Measurements from ENCODE around the gene ADAMTSL1.

The ADAMTSL1 gene

DNA sequence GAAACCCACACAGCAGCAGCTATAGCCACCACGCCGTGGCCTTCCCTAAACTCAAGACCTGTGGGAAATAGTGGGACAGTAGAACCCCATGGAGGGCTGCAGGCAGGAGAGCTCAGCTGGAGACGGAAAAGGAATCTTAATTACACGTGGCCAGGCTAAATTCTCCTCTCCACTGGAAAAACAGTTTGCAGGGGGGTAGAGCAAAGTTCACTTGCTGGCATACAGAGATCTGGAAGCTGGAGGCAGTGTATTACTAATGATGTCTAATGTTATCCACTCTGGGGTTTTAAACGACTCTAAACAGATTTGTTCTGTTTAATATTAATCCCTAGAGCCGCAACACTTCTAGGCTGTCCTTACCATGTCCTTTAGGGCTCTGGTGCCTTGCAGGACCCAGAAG, 302.0 kb downstream of the ADAMTSL1 start:
- no peak for DNase-seq (ENCODE audit: low spot score)

DNA sequence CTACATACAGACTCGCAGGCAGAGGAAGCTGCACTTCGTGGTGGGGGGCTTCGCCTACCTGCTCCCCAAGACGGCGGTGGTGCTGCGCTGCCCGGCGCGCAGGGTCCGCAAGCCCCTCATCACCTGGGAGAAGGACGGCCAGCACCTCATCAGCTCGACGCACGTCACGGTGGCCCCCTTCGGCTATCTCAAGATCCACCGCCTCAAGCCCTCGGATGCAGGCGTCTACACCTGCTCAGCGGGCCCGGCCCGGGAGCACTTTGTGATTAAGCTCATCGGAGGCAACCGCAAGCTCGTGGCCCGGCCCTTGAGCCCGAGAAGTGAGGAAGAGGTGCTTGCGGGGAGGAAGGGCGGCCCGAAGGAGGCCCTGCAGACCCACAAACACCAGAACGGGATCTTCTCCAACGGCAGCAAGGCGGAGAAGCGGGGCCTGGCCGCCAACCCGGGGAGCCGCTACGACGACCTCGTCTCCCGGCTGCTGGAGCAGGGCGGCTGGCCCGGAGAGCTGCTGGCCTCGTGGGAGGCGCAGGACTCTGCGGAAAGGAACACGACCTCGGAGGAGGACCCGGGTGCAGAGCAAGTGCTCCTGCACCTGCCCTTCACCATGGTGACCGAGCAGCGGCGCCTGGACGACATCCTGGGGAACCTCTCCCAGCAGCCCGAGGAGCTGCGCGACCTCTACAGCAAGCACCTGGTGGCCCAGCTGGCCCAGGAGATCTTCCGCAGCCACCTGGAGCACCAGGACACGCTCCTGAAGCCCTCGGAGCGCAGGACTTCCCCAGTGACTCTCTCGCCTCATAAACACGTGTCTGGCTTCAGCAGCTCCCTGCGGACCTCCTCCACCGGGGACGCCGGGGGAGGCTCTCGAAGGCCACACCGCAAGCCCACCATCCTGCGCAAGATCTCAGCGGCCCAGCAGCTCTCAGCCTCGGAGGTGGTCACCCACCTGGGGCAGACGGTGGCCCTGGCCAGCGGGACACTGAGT, 303.2 kb downstream of the ADAMTSL1 start:
- no peak for DNase-seq (ENCODE audit: low spot score)

DNA sequence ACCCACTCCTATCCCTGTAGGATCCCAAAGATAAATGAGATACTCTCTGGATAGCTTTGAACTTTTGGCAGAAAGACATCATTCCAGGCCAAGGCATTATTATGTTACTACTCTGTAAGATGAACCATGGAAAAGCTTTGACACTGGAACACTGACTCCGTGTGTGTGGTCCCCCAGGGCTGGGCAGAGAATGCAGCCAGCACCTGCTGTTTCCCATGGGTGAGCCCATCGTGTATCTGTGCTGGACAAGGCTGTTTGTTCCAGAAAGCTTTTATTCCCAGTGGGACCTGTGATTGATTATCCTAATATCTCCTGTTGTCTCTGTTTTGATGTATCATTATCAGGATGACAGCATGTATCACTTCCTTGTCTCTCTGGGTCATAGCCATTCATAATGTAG, 304.2 kb downstream of the ADAMTSL1 start:
- no peak for DNase-seq (ENCODE audit: low spot score)

DNA sequence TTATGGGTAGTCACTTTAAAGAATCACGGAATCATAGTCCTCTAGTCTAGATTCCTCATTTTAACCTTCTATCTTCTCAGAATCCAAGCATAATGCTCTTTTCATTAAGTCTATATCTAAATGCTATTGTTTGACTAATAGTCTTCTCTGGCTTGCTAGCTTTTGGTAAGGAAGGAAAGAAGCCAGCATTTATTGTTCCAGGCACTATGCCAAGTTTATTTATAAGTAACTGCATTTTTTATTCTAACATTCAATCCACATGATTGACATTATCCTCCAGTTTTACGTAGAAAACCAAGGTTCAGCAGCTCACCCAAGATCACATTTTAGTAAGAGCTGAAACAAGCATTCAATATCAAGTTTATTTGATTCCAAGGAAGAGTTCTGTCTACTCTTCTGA, 304.9 kb downstream of the ADAMTSL1 start:
- DNase-seq (ENCODE audit: low spot score) = no peak

DNA sequence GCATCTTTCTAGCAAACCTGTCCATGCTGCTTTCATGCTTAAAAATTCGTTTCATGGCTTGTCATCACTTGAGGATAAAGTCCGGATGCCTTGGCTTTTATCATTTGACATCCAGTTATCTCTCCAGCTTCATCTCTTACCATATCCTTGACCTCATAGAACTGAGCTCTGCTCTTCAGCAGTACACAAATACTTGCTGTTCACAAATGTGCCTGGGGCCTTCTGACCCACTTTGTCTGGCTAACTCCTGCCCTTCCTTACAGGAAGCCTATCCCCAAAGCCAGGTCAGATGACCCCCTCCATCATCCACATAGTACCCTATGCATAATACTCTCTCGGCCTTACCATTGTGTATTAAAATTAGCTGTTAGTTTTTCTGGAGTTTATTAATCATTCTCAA, 310.0 kb downstream of the ADAMTSL1 start:
- DNase-seq (ENCODE audit: low spot score) = no peak

DNA sequence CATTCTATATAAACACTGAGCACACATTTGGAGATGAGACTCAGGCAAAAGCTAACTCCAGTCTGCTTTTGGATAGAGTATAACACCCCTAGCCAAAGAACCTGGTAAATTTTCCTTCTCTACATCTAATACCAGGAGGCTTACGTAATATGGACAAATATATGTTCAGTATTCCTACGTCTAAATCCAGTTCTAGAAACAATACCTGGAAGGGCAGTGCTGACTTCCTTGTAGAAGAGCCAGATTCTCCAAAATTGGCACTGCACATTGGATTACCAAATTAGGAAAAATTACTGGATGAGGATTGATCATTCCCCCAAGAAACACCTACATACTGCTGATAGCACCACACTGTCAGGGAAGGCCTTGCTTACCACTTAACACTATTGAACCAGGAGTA, 311.7 kb downstream of the ADAMTSL1 start:
- DNase-seq (ENCODE audit: low spot score) = no peak

DNA sequence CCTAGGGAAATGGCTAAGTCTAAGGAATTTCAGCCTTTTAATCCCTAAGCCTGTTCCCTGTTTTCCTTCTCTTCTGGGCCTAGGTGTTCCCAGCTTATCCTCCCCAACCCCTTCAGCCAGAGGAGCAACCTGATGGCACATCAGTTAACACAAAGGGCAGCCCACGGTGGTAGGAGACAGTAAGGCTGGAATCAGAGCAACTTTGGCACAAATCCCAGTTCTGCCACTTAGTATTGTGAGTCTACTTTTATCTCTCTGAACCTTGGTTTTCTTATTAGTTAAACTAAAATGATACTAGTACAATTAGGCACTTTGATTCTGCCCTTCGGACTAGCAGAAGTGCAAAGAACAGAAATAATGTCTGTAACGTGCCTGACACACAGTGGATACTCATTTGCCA, 312.2 kb downstream of the ADAMTSL1 start:
- no peak for DNase-seq (ENCODE audit: low spot score)

DNA sequence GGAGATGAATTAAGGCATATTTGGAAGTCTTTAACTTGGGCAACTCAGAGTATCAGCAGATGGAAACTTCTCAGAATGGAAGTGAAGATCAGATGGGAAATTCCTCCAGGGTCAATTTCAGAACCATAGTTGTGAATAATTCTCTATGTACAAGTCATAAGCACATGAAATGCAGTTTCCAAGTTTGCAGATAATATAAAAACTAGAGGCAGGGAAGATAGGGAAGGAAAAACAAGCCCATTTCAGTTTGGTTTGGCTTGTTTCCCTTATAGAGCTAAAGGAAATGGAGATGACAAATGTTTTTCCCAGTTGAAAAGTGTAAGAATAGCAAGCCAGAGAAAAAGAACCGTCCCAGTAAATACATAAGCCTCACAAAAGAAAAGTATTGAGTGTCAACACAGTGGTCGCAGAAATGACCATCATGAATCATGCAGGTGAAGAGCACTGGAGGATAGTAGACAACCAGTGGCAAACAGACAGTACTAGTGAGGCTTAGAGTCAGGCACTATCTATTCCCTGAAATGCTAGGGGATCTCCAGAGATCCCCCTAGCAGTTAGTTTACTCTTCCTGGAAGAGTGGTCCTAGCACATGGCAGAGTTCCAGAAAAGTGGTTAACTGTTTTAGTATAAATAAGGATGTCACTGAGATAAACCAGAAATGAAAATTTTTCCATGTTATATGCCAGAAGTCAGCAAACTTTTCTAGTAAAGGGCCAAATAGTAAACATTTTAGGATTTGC, 313.1 kb downstream of the ADAMTSL1 start:
- no peak for DNase-seq (ENCODE audit: low spot score)

DNA sequence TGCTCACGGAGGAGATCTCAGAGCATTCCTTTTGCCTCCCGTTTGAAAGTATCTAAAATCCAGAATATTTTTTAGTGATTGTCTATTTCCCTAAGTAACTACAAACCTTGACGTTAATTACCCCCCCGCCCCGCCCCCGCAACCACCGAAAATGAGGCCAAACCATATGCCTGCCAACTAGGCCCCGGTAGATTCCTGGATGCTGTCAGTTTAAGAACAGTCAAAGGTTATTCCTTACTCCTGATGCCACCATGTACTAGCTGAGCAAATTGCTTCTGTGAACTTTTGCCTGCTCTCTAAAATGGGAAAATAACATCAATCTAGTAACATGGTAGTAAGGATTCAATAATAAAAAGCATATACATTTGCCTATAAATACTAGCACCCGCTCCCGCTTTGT, 314.3 kb downstream of the ADAMTSL1 start:
- DNase-seq (ENCODE audit: low spot score) = no peak

DNA sequence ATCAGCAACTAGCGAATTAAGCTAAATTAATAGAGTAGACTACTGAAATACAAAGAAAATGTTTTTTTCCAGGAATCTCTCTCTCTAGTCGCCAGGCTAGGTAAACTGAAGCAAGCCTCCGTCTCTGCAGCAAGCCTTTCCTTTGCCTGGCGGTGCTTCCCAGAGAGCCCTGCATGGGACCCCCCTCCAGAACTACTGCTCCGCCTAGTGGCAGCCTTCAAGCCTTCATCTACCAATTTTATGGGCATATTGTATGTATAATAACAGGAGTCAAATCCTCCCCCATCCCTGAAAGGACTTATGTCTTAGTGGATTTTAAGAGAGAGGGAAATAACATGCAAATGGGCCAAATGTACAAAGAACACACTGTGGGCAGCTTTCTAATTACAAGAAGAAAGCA, 317.1 kb downstream of the ADAMTSL1 start:
- DNase-seq (ENCODE audit: low spot score) = no peak

DNA sequence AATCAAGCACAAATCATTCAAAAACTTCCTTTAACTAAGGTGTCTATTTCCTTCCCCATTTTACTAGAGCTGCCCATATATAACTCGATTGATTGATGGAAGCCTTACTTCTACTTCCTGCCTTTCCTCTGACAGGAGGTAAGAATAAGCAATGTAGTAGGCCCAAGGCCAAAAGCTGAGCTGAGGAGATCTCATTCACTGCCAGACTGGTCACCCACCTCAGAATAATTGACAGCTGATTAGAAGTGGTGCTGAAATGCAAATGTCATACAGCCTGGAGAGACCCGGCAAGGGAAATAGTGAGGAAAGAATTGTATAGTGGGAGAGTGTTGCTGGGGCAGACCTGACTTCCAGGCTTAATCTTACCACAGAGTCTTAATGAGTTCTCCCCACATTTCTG, 319.2 kb downstream of the ADAMTSL1 start:
- no peak for DNase-seq (ENCODE audit: low spot score)

DNA sequence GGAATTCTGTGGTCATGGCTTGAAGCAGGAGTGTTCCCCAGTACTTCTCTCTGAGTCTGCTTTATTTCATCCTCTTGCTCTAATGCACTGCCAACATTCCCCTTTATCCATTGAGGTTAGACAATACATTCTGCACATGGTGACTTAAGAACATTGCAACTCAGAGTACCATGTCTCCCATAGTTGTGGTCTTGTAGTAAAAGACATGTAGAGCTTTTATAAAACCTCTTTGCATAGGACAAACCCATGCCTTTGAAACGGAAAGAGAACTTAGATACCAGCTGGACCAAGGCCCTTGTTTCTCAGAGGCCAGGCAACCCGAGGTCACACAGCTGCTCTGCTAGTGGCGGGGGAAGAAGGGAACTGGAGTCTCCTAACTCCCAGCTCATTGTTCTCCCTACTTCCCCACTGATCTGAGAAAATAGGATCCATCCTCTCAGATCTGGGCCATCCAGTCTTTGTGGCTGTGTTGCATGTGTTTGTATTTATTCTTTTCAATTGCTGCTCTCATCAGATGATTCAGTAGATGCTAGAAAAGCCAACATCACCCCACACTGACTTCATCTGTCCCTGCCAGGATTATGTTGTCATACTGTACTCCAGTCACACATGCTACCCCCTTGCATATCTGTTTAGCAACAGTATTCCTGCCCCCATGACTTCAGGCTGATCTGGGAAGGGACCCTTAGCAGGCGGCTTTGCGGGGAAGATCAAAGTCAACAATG, 322.2 kb downstream of the ADAMTSL1 start:
- DNase-seq (ENCODE audit: low spot score) = no peak

DNA sequence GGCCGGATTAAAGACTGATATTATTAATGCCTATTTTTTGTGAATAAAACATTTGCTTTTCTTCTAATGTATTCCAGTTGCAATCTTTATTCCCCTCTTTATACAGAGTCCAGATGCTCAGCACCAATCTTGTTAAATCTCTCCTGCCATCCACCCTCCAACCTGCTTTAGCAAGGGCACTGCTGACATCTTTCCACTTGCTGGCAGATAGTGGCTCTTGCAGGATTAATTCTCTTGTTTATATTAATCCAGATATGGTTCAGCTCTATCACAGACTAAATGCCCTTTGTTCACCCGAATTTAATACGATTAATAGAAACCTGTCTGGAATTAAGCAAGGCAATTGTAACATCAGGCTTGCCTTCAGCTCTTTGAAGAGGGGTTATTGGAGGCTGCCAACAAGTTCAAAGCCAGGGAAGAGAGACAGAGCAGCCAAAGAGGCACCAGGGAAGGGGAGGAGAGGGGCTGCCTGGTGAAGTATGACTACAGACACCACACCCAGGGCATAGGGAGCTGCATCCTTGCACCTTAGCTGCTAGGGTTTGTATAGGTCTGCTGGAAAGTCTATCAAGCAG, 322.8 kb downstream of the ADAMTSL1 start:
- DNase-seq (ENCODE audit: low spot score) = no peak

DNA sequence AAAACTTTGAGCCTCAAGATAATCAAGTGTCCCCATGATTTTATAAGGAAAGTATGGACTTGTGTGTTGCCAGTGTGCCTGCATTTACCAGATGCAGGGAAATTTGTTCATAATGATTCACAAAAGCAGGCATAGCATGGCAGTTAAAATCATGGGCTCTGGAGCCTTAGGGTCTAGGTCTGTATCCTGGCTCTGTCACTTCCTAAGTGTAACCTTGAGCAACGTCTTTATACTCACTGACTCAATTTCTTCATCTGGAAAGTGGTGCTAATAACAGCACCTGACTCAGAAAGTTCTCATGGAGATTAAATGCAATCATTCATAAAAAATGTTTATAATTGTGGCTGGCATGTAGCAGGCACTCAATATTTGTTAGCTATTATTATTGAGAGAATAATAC, 324.2 kb downstream of the ADAMTSL1 start:
- no peak for DNase-seq (ENCODE audit: low spot score)

DNA sequence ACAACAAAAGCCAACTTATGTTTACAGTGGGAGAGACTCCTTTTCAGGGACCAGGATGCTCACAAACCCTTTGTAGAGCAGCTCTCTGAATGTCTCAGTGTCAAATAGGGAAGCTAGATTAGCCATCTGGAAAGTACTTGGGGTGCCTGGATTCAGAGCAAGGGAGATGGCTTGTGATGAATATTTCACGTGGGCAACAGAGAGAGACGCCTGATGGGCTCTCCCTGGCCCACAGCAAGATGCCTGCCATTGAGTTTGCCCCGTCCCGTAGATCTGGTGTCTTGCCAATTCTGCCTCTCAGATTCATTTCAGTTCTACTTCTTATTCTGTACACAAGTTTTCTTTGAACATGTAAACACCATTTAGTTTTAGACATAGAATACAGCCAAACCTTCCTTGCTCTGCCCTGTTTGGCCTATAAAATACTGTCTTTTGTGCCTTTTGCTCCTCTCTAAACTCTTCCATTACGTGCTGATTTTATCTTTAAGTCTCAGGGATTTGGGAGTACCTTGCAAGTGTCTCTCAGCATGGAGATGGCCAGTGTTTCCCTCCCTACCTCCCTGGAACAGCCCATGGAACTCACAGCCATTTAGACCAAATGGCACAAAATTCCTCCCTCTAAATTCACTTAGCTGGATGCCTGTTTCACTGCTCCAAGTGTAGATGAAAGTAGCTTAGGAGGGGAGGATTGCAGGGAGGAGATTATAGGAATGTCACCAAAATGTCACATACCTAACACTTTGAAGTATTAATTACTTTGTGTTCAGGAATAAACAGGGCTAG, 324.7 kb downstream of the ADAMTSL1 start:
- no peak for DNase-seq (ENCODE audit: low spot score)

DNA sequence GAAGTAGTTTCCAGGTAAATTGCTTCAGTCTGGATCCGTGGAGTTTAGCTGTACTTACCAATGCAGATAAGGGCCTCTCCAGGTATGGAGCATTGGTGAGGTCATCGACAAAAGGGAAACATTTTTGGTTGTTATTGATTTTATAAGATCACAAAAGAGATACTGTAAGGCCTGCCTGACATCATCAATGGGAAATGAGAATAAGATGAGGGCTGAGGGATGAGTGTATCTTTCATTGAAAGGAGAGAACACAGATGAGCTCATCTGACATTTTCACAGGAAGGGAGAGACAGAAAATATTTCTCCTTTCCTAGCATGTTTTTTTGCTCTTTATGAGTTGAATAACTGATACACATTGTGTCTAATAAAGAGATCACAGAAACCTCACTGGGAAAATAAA, 325.5 kb downstream of the ADAMTSL1 start:
- no peak for DNase-seq (ENCODE audit: low spot score)

DNA sequence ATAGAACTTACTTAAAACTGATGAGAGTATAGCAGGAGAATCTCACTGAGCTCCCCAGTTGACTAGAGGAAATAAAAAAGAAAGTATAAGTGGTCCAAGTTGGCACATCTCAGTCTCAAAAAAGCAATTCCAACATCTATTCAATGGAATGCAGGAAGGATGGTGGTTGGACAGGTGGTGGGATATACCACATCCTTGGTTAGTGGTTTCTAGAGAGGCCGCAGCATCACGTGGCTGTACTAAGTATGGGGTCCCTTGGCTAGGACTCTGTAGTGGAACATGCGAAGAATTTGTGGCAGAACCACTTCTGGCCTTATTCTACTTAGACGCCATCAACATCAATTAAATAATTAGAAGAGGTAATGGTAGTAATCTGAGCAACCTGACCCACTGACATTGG, 326.6 kb downstream of the ADAMTSL1 start:
- DNase-seq (ENCODE audit: low spot score) = no peak

DNA sequence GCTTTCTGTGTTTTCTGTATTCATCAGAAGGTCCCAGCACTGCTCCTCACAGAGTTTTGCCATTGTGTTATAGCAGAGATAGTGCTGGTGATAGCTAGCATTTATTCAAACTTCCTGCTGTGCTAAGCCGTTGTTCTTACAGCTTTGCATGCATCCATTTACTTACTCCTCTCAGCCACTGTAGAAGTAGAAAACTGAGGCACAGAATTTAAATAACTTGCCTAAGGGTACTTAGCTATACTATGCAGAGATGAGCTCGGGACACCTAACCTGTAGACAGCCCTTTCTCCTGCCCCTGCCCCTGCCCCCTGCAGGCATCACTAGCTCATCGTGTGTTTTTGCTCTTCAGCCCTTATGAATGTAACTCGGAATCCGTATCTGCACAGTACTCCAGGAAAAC, 331.4 kb downstream of the ADAMTSL1 start:
- DNase-seq (ENCODE audit: low spot score) = no peak

DNA sequence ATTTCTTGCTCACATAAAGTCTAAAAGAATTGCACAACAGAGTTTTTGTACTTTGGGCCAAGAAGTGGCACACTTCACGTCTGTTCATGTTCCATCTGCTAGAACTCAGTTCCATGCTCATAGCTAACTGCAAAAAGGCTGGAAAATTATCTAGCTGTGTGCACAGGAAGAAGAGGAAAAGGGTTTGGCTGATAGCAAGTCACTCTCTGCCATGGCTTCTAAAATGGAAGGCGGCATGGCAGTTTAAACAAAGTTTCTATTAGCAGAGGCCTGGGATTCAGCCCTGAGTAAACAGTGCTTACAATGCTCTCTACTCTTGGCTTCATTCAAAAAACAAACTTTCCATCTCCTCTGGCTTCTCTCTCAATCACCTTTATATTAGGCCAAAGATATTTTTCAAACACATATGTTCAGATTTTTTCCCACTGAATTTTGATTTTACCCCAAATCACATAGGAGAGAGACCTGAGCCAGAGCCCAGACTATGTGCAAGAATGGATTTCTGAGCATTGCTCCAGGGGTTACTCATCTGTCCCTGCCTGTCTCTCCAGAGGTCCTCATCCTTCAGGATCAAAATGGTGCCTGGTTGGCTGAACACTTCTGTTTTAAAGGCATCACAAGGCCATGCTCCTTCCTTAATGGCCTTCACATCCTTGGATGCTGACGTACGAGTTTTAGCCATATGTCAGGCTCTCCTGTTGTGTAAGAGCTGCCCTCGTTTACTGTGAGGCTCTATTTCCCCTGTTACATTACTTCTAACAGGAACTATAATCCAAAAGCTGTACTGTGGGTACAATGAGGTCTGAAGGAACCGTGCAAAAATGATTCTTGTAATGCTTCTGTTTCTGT, 332.5 kb downstream of the ADAMTSL1 start:
- no peak for DNase-seq (ENCODE audit: low spot score)

DNA sequence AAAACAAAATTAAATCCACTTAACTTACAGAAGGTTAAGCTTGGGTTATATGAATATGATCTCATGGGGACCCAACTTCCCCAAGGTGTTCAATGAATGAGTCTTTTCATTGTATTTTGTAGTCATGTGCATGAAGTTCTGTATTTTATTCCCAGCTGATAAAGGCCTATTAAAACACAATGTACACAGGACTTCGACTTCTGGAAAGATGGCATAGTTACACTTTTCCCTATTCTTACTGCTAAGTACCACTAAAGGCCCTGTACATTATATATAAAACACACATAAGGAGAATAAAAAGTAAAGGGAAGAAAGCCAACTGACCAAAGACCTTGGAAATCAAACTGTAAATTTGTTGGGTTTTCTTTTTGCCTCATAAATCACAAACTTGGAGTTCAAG, 336.6 kb downstream of the ADAMTSL1 start:
- DNase-seq (ENCODE audit: low spot score) = no peak

DNA sequence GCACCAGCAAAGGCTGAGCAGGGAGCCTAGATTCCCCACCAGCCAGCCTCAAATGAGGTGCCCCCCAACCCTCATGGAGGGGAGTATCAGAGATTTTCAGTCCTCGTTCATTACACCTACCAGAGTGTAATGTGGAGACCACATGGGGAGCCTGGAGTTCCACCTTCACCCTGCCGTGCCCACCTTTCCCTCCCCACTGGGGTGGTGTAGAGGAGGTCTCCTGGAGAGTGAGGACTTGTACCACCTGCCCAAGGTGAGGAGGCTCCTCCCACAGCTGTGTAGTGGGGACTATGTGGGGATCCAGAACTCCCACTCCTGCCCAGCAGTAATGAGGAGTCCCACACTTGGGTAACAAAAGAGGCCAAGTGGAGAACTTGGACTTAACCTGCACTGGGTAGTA, 337.2 kb downstream of the ADAMTSL1 start:
- no peak for DNase-seq (ENCODE audit: low spot score)

Measured in LoVo (cell line).